ENCODE measurements around the gene POMT1.

GRCh38 chr9:131554087-131554842, 51.5 kb downstream of the POMT1 start:
- TF ChIP-seq POLR2A (IDR thresholded peaks at IDR 0.05; ENCODE audit: extremely low read depth, insufficient read length): no peak
- TF ChIP-seq, protein P1, sequence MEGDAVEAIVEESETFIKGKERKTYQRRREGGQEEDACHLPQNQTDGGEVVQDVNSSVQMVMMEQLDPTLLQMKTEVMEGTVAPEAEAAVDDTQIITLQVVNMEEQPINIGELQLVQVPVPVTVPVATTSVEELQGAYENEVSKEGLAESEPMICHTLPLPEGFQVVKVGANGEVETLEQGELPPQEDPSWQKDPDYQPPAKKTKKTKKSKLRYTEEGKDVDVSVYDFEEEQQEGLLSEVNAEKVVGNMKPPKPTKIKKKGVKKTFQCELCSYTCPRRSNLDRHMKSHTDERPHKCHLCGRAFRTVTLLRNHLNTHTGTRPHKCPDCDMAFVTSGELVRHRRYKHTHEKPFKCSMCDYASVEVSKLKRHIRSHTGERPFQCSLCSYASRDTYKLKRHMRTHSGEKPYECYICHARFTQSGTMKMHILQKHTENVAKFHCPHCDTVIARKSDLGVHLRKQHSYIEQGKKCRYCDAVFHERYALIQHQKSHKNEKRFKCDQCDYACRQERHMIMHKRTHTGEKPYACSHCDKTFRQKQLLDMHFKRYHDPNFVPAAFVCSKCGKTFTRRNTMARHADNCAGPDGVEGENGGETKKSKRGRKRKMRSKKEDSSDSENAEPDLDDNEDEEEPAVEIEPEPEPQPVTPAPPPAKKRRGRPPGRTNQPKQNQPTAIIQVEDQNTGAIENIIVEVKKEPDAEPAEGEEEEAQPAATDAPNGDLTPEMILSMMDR (IDR thresholded peaks at IDR 0.05; ENCODE audit: low read depth, low read length): no peak

All from NB4 (cell line).